GM19468 (cell line): ENCODE measurements around the gene U2AF2.
"Not testable (repeated sequence)": the region's sequence is repeated elsewhere in the genome, so short reads cannot be mapped to it uniquely, and the experiment has no call there.

Experiments
- ATAC-seq: cut with Tn5 transposase; IDR thresholded peaks from one replicate; pipeline ENCODE4 v1.9.1; 2021; ENCODE audit warnings: mild to moderate bottlenecking, moderate library complexity, moderate number of reproducible peaks; ENCODE audit not compliant: unreplicated experiment; ENCODE audit errors: extremely low read depth

U2AF2 gene

GRCh38 chr19:55700813-55701212 lies 46.0 kb downstream of the U2AF2 start:
- no peak for ATAC-seq

- no peak for ATAC-seq
Observed at GRCh38 chr19:55702131-55702627, 47.3 kb downstream of the U2AF2 start.

- no peak for ATAC-seq
Observed at GRCh38 chr19:55703790-55704215, 49.0 kb downstream of the U2AF2 start.

- no peak for ATAC-seq
Observed at GRCh38 chr19:55704494-55705245, 49.8 kb downstream of the U2AF2 start.

GRCh38 chr19:55705972-55706371 lies 51.1 kb downstream of the U2AF2 start:
- no peak for ATAC-seq

- ATAC-seq = no peak
Observed at GRCh38 chr19:55711719-55712118, 56.9 kb downstream of the U2AF2 start.

- ATAC-seq = no peak
Observed at GRCh38 chr19:55712804-55713631, 58.2 kb downstream of the U2AF2 start.

GRCh38 chr19:55716531-55716930 lies 61.7 kb downstream of the U2AF2 start:
- no peak for ATAC-seq

GRCh38 chr19:55717251-55717650 lies 62.4 kb downstream of the U2AF2 start:
- ATAC-seq = no peak

GRCh38 chr19:55717879-55718711 lies 63.3 kb downstream of the U2AF2 start:
- not testable (repeated sequence) for ATAC-seq

- no peak for ATAC-seq
Observed at GRCh38 chr19:55720214-55720746, 65.4 kb downstream of the U2AF2 start.

- no peak for ATAC-seq
Observed at GRCh38 chr19:55720801-55721200, 66.0 kb downstream of the U2AF2 start.

- no peak for ATAC-seq
Observed at GRCh38 chr19:55723491-55723890, 68.7 kb downstream of the U2AF2 start.
